Measurements from ENCODE around the gene CDC73. TPM values are rescaled to one million over a fixed set of nuclear protein-coding genes. Genes with fewer than 3 reads are reported as not detected.

Gene CDC73
- total and polyA plus RNA-seq, 2 of the 13 experiments (the other 11 are each of a cell fraction or from before 2014, with no cell fraction given), result 20.2 to 26.3 TPM

- Histone ChIP-seq H2AFZ (ENCODE audit: low read length) (no peak overlapping the region), H3K79me2 (ENCODE audit: insufficient read depth, low read length) (no peaks in the 10 kb centered on the region), H3K36me3 (replicated peaks in 1 of 2; ENCODE audit: control insufficient read depth in 1 of 2, insufficient read depth in 2 of 2, low read length in 2 of 2) (no peaks in the 10 kb centered on the region), H3K4me2 (ENCODE audit: low read depth, low read length) (no peak overlapping the region), H3K27me3 (ENCODE audit: control insufficient read depth in 1 of 2, insufficient read depth in 2 of 2, low read length in 2 of 2) (no peaks in the 10 kb centered on the region), H3K27ac (ENCODE audit: extremely low read length, insufficient read depth, low read length) (no peak overlapping the region), H4K20me1 (ENCODE audit: insufficient read depth, low read length) (no peaks in the 10 kb centered on the region), H3K4me3 (replicated peaks in 1 of 3; ENCODE audit: insufficient read depth in 1 of 3, low read depth in 2 of 3, low read length in 3 of 3) (no peak overlapping the region), H3K4me1 (ENCODE audit: insufficient read depth, low read length) (no peaks in the 10 kb centered on the region), H3K9ac (ENCODE audit: insufficient read depth, low read depth, low read length) (no peak overlapping the region), H3K9me3 (ENCODE audit: low read length) (no peaks in the 10 kb centered on the region)
- in situ Hi-C loops (cut with HindIII; ENCODE audit: extremely low pct_ligation_motif_present, low pct_unique_long_range_greater_than_20kb) (no loop called here), intact Hi-C loops (cut with micrococcal nuclease; ENCODE audit: unreplicated experiment) (no loop called here)
- no TSS peak for BruUV-seq (replicated peaks)
- WGBS (ENCODE audit: low lambda C conversion rate), result 71% methylated on average over 2 of the region's 2 CpGs
- ATAC-seq (no peak), FAIRE-seq (no peak), DNase-seq (ENCODE audit: low spot score) (no peak)
- CTCF ChIA-PET (ENCODE audit: low intra/inter-chr PET ratio, low total read pairs), result no interaction called here
- POLR2A ChIA-PET, result no interaction called here
- TF ChIP-seq ZNF512B (CRISPR knock-in tag; IDR thresholded peaks at IDR 0.05; ENCODE audit: borderline replicate concordance) (no peak), ZNF382 (CRISPR knock-in tag; IDR thresholded peaks at IDR 0.05; ENCODE audit: borderline replicate concordance) (no peak), ATF7-NPFF (CRISPR knock-in tag; IDR thresholded peaks at IDR 0.05; ENCODE audit: low read depth) (no peak), TEAD3 (CRISPR knock-in tag; optimal IDR thresholded peaks at IDR 0.05; ENCODE audit: borderline replicate concordance) (no peak), ZNF773 (CRISPR knock-in tag; IDR thresholded peaks at IDR 0.05; ENCODE audit: borderline replicate concordance) (no peak), ZNF496 (CRISPR knock-in tag; IDR thresholded peaks at IDR 0.05; ENCODE audit: insufficient replicate concordance) (no peak), ZNF263 (CRISPR knock-in tag; IDR thresholded peaks at IDR 0.05) (no peak), ZNF780A (CRISPR knock-in tag; IDR thresholded peaks at IDR 0.05) (no peak), NFAT5 (CRISPR knock-in tag; IDR thresholded peaks at IDR 0.05) (no peak), ZNF275 (CRISPR knock-in tag; IDR thresholded peaks at IDR 0.05; ENCODE audit: borderline replicate concordance) (no peak), ZNF138 (CRISPR knock-in tag; IDR thresholded peaks at IDR 0.05; ENCODE audit: low read depth) (no peak), THAP8 (CRISPR knock-in tag; IDR thresholded peaks at IDR 0.05; ENCODE audit: borderline replicate concordance) (no peak)
Observed at GRCh38 chr1:193270996-193271395, 149.2 kb downstream of the CDC73 start.

All from HepG2 (cell line).